Measurements from ENCODE around the gene KBTBD7. TPM values are rescaled to one million over a fixed set of nuclear protein-coding genes. Genes with fewer than 3 reads are reported as not detected.

The KBTBD7 gene
- total and polyA plus RNA-seq, 8 donors, result 1.3 to 18.7 (median 3.6) TPM

DNA sequence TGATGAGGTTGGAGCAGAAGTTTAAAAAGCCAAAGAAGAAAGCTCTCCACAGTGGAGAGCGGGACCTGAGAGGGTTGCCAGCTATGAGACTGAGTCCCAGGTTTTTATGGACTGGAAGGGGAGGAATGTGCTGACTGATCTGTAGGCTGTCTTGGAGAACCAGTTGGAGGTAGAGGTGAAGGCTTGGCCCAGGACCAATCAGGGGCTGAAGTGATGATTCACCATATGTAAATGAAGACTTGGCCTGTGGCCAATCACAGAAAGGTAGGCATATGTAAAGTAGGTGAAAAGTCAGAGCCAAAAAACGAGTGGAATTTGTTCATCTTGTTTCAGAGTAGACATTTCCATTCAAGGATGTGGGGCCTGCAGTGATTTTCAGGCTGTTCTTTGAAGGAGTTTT lies 44.3 kb downstream of the KBTBD7 start:
- TF ChIP-seq POLR2AphosphoS5 (IDR thresholded peaks at IDR 0.05) (no peak), EP300 (IDR thresholded peaks at IDR 0.05) (no peak), POLR2A (IDR thresholded peaks at IDR 0.05) (no peak)
- TF ChIP-seq, protein P1, sequence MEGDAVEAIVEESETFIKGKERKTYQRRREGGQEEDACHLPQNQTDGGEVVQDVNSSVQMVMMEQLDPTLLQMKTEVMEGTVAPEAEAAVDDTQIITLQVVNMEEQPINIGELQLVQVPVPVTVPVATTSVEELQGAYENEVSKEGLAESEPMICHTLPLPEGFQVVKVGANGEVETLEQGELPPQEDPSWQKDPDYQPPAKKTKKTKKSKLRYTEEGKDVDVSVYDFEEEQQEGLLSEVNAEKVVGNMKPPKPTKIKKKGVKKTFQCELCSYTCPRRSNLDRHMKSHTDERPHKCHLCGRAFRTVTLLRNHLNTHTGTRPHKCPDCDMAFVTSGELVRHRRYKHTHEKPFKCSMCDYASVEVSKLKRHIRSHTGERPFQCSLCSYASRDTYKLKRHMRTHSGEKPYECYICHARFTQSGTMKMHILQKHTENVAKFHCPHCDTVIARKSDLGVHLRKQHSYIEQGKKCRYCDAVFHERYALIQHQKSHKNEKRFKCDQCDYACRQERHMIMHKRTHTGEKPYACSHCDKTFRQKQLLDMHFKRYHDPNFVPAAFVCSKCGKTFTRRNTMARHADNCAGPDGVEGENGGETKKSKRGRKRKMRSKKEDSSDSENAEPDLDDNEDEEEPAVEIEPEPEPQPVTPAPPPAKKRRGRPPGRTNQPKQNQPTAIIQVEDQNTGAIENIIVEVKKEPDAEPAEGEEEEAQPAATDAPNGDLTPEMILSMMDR (IDR thresholded peaks at IDR 0.05), result no peak
- Histone ChIP-seq H3K4me1 (no peaks in the 10 kb centered on the region), H3K27ac (no peak overlapping the region), H3K36me3 (peaks cover 0 to 26% (median 3%) of the 10 kb centered on the region in 4 donors), H3K27me3 (no peaks in the 10 kb centered on the region), H3K4me3 (no peak overlapping the region), H3K9me3 (peaks cover 7 to 59% (median 47%) of the 10 kb centered on the region in 4 donors)
- WGBS, 5 donors, result 77 to 90% (median 86%) methylated on average over 2 of the region's 2 CpGs
- DNase-seq, result no peak
- intact Hi-C loops (cut with DNase I; ENCODE audit: low total_unique reads), result no loop called here

DNA sequence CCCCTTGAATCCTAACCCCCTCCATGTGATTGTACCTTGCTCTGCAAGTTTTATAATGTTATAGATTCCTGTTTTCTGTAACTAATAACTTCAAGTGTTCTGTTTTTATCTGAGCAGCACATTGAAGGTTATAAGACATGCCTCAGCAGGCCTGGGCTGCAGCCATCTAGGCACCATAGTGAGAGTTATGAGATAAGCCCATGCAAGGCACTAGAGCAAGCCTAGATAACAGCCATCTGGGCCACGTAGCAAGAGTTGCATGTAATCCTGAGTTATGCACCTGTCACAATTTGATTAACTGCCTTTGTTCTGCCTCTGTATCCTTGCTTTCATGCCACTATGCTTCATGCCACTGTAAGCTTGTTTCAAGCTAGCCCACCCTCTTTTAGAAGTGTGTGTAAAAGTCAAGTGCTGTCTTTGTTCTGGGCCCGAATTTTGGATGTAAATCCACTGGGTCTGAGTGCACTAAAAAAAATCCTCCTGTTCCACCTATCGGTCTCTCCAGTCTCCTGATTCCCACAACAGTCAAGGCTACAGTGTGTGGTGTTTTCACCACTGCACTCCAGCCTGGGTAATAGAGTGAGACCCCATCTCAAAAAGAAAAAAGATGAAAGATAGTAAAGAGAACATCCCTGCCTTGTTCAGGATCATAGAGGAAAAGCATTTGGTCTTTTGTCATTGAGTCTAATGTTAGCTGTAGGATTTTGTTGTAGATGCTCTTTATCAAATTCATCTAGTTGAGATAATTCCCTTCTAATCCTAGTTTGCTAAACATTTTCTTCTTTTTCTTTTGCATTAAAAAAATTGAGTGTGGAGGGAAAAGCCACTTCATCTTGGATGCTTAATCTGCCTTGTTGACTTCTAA lies 45.7 kb downstream of the KBTBD7 start:
- Histone ChIP-seq H3K9me3 (peaks cover 7 to 59% (median 47%) of the 10 kb centered on the region in 4 donors), H3K4me3 (no peak overlapping the region), H3K36me3 (peaks cover 0 to 26% (median 3%) of the 10 kb centered on the region in 4 donors), H3K27me3 (no peaks in the 10 kb centered on the region), H3K4me1 (no peaks in the 10 kb centered on the region), H3K27ac (no peak overlapping the region)
- no peak for DNase-seq
- 82 to 93% (median 89%) methylated on average over 3 of the region's 3 CpGs for WGBS, 5 donors
- TF ChIP-seq POLR2A (IDR thresholded peaks at IDR 0.05), result no peak
- TF ChIP-seq, protein P1 (IDR thresholded peaks at IDR 0.05), result no peak
- TF ChIP-seq POLR2AphosphoS5 (IDR thresholded peaks at IDR 0.05), result no peak
- TF ChIP-seq EP300 (IDR thresholded peaks at IDR 0.05), result no peak
- intact Hi-C loops (cut with DNase I; ENCODE audit: low total_unique reads), result no loop called here

DNA sequence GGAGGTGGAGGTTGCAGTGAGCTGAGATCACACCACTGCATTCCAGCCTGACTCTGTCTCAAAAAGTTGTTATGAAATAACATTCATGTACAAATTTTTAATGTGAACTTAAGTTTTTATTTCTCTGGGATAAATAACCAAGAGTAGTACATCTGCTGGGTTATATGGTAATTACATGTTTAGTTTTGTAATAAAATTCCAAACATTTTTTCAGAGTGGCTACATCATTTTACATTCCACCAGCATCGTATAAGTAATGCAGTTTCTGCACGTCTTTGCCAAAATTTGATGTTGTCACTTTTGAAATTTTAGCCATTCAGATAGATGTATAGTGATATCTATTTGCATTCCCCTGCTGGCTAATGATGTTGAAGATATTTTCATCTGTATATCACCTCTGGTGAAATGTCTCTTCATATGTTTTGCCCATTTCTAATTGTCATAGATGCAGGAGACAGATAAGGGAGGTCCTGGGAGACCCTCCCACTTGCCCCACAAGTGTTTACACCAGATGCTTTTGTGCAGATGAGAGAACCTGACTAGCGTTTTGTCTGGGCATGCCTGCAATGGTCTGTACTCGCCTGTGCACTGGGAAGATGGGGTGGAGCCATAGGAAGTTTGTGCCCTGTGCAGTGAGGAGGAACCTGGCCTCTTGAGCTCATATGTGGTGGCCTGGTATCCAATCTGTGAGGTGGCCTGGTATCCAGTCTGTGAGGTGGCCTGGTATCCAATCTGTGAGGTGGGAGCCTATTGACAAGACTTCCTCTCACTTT lies 49.0 kb downstream of the KBTBD7 start:
- Histone ChIP-seq H3K27ac (no peak overlapping the region), H3K9me3 (peaks cover 7 to 35% (median 27%) of the 10 kb centered on the region in 4 donors), H3K4me3 (no peak overlapping the region), H3K36me3 (peaks cover 0 to 14% (median 3%) of the 10 kb centered on the region in 4 donors), H3K4me1 (no peaks in the 10 kb centered on the region), H3K27me3 (no peaks in the 10 kb centered on the region)
- intact Hi-C loops (cut with DNase I; ENCODE audit: low total_unique reads), result no loop called here
- no peak for DNase-seq
- TF ChIP-seq EP300 (IDR thresholded peaks at IDR 0.05), result no peak
- TF ChIP-seq POLR2AphosphoS5 (IDR thresholded peaks at IDR 0.05), result no peak
- TF ChIP-seq POLR2A (IDR thresholded peaks at IDR 0.05), result no peak
- TF ChIP-seq, protein P1 (IDR thresholded peaks at IDR 0.05), result no peak
- WGBS, 5 donors, result 76 to 90% (median 86%) methylated on average over 4 of the region's 4 CpGs

DNA sequence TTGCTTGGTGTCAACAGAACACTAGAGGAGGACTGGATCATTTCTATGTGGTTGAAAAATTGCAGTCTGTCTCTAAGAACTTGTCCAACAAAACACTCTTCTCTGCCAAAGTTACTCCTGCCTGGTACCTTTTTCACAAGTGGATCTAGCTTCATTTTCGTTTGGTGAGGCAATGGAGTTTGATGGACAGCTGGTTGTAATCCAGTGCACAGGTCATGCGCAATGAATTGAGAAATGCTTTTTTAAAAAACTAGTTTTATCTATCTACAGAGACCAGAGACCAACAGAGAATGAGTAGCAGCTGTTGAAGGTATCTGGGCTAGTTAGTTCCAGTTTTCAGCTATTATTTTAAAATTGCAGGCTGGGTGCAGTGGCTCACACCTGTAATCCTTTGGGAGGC lies 49.8 kb downstream of the KBTBD7 start:
- H3K4me3 ChIP-seq, result no peak overlapping the region
- H3K36me3 ChIP-seq, result peaks cover 0 to 8% (median 3%) of the 10 kb centered on the region in 4 donors
- TF ChIP-seq POLR2AphosphoS5 (IDR thresholded peaks at IDR 0.05) (no peak), EP300 (IDR thresholded peaks at IDR 0.05) (no peak), POLR2A (IDR thresholded peaks at IDR 0.05) (no peak)
- TF ChIP-seq, protein P1 (IDR thresholded peaks at IDR 0.05), result no peak
- peaks cover 7 to 27% (median 21%) of the 10 kb centered on the region in 4 donors for H3K9me3 ChIP-seq
- intact Hi-C loops (cut with DNase I; ENCODE audit: low total_unique reads), result no loop called here
- no peaks in the 10 kb centered on the region for H3K4me1 ChIP-seq
- no peaks in the 10 kb centered on the region for H3K27me3 ChIP-seq
- DNase-seq, result no peak
- no peak overlapping the region for H3K27ac ChIP-seq
- 77 to 86% (median 79%) methylated on average over 2 of the region's 2 CpGs for WGBS, 5 donors

Measured in stomach (tissue), 9 donors.